Fibroblast of the conjunctiva (primary cell): ENCODE data around the gene CEP112.

ENCODE experiments used
- DNase-seq: peaks from one replicate; pipeline ENCODE4 v3.0.0-alpha.2; 2010; ENCODE audit warnings: low read depth

The CEP112 gene

DNA sequence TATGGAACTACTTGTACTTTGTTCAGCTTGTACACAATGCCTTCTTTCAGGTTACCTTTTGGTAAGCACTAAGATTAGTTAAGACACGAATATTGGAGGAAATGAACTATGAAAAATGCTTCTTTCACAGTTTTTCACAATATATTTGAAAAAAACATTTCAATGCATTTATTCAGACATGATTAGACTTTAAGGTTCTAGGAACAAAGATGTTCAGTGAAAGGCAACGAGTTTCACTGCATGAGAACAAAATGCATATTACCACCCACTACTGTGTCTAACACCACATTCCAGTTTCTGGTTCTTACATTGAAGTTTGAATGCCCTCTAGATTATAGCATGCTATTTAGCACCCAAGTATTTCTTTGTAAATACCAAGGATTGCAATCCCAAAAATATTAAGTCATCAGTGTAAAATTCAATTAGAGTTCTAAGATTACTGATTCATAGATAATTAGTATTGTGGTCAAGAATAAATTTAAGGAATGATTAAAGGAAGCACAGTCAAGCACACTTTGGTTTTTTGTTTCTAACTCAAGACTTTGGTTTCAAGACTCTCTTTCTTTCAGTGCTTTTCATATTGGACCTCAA lies 261.7 kb downstream of the CEP112 start:
- no peak for DNase-seq

DNA sequence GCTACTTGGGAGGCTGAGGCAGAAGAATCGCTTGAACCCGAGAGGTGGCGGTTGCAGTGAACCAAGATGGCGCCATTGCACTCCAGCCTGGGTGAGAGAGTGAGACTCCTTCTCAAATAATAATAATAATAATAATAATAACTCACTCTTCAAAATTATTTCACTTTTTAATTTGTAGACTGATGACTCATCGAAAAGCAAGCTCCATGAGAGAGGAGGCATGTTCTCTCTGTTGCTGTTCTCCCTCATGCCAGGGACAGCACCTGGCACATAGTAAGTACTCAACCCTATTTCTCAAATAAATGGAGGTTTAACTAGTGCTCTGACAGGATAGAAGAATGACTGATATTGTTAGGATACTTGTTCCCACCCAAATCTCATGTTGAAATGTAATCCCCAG lies 265.3 kb downstream of the CEP112 start:
- DNase-seq: no peak

DNA sequence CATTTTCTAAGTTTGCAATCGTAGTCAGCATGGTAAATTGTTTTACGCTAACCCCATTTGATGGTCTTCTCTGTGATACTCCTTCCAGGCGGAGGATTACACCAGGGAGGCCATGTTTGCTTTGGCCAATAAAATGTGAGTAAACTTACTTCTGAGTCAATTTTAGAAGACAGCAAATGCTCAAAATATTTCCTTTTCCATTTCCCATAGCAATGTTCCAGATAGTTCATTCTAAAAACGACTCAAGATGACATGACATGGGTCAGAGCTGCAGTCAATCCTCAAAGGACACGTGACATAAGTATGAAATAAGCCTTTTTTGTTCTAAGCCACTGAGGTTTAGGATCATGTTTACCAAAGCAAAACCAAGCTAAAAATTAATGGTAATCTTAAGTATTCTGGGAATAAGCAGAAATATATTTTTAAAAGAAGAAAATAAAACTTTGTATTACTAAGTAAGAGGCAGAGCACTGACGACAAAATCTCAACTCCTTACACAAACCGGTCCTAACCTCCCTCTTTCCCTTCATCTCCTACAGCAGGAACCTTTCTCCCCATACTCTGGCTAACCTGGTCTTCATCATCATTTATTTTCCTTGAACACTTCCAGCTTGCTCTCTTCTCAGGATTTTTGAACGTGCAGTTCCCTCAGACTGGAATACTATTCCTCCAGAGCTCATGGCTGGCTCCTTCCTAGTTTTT lies 266.2 kb downstream of the CEP112 start:
- no peak for DNase-seq

DNA sequence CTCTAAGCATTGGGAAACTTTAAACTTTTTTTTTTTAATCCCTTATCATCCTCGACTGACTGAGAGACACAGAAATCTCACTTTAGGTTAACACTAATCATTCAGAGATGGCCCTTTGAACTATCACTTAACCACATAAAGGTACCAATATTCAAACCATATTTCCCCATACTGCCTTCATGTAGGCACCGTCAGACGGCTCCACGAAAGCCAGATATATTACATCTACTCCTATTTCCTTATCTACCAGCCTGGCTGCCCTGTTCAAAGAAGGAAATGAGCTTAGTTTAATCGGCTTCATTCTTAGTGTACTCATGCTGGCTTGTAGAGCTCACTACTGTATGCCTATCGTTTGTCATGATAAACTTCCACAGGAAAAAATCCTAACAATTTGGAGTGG lies 270.9 kb downstream of the CEP112 start:
- no peak for DNase-seq

DNA sequence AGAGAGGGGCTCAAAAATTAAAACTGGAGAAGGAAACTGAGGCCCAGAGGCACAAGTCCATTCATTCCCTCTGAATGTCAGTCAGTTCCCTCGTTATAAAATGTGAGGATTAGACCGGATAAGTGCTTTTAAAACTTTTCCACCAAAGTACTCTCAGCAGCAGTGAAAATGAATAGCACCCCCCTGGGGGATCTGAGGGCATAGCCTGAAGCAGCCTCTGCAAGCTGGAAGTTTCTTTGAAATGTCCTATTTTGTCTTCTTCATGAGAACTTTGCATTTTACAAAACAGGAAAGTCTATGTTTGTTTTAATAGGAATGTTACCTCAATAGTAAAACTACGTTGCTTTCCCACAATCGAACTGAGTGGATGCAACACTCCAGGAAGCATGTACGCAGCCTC lies 273.0 kb downstream of the CEP112 start:
- no peak for DNase-seq

DNA sequence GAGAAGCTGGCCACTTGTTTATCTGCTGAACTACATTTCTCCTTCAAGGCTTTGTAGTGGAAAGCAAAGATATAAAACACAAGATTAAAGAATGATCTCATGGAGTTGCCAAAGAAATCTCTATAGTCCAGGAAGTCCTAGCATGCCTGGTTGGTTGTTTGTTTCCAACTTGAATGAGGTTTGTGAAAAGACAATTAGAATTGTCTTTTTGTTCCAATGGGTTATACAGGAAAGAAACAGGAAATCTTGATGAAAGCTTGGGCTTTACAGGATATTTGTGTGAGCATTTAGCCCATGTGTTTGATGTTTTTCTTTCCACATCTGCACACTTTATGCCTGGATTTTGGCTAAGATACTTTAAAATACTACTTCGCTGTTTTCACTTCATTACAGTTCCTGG lies 273.4 kb downstream of the CEP112 start:
- DNase-seq: no peak

DNA sequence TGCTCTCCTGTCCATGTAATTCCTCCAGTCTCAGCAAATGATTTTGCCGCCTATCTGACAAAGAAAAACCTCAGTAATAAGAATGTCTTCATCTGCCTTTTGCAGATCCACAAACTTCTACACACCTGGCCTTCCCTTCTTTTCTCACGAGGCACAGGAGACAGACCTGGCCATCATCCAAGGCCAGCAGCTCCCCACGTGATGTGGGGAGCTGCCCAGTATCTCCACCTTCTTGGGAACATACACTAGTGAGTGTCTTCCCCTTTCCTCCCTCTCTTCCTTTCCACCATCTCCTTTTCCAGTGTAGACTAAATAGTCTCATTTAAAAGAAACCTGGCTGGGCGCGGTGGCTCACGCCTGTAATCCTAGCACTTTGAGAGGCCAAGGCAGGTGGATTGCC lies 274.4 kb downstream of the CEP112 start:
- no peak for DNase-seq

DNA sequence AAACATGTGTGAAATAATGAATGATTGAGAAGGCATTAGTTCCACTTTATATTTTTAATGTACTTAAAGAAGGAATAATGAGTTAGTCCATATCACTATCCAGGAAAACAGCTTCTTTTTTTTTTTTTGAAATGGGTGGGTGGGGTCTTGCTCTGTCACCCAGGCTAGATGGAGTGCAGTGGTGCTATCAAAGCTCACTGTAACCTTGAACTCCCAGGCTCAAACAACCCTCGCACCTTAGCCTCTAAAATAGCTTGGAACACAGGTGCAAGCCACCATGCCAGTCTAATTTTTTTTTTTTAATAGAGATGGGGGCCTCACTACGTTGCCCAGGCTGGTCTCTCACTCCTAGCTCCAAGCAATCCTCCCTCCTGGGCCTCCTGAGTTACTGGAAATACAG lies 275.5 kb downstream of the CEP112 start:
- DNase-seq: no peak

DNA sequence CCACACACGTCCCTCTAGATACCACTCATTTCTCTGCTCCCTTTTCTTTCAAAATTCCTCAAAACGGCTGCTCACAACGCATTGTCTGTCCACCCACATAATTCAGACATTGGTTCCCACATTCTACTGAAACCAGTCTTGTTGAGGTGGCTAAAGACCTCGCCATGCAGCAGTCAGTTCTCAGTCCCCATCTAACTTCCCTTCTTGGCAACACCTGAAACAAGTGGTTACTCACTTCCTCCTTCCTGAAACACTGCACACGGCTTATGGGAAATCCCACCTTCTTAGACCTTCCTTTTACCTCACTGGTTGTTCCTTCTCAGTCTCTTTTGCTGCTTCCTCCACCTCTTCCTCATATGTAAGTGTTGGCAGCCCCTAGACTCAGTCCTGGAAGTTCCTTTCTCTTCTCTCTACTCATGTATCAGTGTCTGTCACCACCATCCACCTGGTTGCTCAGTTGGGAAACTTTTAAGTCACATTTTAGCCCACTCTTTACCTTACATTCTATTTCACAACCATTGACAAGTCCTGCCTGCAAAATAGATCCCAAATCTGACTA lies 277.1 kb downstream of the CEP112 start:
- DNase-seq: no peak

DNA sequence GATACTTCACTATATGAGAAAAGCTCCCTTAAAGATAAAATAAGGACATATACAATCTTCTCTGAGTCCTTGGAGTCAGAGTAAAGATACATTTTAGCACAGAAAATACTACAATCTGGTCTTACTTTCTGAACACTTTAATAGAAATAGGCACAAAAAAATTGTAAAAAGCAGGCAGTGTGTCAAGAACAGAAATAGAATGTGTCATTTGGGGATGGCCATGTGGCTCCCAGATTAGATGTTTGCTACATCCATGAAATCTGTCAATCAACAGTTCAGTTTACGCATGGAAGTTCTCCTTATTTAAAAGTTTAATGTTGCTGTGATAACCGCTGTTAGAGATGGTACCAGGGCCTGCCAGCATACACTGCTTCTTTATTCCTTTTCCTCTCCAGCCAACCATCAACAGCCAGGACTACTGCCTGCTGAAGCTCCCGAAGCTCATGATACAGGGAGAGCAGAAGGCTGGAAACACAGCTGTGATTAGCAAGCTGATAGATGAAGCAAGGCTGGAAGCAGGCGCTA lies 278.5 kb downstream of the CEP112 start:
- DNase-seq: no peak

DNA sequence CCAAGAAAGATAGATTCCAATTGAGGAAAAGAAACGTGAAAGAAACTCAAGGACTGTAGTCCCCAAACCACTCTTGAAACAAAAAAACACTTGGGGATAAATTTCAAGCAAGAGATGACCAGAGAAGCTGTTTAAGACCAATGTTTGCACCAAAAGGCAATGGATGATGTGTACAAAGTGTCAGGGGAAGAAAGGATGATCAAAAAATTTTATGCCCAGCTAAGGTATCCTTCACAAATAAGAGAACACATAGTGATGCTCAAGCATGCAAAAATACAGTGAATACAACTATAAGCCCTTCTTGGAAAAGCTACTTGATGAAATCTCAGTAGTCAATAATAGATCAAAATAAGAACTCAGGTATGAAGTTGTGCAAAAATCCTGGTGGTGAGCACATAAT lies 281.1 kb downstream of the CEP112 start:
- no peak for DNase-seq

DNA sequence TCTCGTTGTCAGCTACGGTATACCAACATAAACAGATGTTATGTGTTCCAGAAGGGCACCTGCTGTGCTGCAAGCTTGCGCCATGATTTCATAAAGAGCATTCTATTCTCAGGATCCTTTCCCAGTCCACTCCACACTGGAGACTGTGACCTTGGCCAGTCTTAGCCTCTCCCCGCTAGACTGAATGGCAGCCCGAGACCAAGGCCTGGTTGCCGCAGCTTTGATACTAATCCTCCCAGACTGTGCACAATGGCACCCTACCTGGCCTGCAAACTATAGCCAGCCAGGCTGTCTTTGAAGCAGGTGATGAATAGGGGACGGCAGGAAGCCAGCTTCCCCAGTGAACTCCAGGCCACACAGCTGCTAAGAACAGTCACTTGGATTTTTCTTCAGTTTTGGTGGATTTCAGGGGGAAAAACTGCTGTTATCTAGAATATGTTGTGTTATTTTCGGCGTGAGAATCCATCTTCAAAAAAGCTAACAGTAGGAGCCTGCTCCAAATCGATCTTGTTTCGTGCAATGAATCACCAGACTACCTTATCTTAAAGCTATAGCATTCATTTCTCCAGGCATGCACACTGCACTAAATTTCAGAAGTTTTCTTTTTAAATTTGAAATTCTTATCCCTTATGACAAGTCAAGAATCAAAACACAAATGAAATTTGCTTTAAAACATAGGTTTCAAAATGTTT lies 289.0 kb downstream of the CEP112 start:
- no peak for DNase-seq

DNA sequence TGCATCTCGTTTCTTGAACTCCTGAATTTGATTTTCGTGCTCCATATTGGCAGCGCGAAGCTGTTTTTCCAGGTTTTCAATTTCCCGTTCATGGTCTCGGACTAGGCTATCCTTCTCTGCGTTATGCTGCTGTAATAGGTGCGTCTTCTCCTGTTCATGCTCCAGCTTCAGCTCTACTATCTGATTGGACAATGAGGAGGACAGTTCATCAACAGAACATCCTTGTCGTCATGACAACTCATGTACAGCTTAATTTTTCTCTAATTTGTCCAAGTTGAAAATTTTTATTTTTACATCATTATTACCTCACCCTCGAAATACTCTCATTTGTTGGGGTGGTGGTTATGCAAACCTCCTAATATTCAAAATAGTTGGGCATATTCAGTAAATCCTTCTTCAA lies 289.8 kb downstream of the CEP112 start:
- DNase-seq: no peak

DNA sequence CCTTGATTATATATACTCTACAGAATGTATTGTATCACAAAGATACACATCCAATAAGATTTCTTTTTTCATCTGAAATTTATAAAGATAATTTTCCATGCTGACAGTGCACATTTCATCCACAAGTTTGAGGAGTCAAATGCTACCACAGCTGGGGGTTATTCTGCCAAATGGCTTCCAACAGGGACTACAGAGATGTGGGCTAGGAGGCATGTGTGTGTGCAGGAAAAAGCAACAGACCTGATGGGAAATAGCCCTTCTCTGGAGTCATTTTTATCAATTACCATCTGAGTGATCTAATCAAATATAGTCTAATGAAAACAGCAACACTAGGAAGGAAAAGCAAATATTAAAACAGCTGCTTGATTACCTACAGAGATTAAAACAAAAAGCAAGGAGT lies 290.5 kb downstream of the CEP112 start:
- DNase-seq: no peak

DNA sequence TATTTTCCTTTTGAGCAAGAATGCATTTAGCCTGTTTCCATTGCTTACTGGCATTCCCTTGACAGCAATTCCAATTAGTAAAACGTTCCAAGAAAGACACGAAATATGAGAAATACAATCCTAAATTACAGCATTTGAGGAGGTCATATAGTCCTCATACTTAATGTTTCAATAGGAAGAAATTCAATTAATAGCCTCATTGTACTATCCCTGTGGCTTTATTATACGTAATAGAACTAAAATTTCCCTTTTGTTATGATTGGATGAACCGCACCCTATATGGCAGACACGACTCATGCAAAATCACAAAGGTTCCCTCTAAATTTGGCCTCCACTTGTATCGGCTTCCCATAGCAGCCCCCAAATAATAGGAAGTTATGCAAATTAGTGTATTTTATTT lies 291.7 kb downstream of the CEP112 start:
- no peak for DNase-seq

DNA sequence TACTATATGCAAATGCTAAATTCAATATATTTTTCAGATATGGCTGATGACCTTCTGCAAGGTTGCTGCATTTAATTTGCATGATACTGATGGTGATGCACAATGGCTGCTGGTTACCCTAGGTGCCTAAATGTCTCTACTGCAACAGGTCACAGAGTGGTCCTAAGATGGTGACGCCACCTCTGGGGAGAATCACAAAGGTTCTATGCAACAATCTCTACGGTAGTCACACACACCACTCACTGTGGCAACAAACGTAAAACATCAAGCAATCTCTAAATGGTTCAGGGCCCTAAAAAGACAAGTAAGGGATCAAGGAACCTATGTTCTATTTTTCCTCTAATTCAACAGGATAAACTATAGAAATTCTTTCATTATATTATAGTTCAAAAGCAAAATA lies 293.3 kb downstream of the CEP112 start:
- DNase-seq: no peak

DNA sequence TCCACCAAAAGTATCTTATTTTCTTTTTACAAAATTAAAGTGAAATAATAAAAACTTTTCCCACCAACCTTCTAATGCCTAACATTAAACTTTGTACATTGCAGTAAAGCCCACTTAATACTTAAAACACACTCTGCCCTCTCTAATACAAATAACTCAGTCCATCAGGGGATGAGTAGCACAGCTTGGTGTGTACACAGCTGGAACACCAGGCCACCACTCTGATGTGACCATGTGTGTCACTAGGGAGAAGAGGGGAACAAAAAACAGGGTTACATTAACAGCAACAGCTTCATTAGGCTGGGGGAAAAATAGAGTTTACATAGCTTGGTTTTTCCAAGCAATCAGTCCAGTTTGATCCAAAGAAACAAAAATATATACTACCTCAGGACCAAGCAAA lies 295.0 kb downstream of the CEP112 start:
- no peak for DNase-seq

DNA sequence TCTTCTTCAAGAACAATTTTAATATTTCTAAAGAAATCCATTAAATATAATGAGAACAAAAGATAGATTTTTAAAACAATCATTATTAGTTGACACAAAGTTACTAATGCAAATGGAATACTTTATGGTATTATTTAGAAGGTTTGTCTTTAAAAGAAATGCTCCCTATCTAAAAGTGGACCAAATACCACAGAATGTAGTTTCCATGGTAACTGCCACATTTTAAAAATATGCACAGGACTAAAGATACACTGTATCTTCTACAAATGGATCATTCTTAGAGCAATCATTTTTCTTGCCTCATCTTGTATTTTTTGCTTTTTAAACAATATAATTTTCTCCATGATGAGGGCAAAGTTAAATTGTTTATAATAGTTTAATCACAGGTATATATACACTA lies 296.0 kb downstream of the CEP112 start:
- no peak for DNase-seq

DNA sequence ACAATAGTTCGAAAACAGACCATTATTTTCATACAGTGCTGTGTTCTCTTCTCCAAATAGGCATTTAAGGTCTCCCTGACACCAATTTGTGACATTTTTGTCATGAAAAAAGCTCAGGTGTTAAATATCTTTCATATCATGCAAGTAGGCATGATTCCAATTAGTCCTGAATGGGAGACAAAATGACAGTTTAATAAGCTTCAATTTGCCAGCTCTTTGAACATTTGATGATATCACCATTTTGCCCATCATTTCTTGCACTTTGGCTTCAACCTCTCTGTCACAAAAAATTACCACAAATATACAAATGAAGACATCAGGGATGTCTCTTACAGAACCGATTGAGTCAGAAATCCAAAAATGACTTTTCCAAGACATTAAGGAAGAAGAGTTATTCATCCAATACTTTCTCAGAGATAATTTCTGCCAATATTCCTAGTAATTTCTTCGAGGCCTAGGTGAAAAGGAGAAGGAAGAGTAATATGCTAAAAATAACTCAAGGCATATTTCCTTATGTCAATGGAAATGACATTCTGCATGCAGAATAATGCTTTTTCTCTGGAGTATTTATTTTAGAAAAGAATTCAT lies 298.1 kb downstream of the CEP112 start:
- DNase-seq: no peak

DNA sequence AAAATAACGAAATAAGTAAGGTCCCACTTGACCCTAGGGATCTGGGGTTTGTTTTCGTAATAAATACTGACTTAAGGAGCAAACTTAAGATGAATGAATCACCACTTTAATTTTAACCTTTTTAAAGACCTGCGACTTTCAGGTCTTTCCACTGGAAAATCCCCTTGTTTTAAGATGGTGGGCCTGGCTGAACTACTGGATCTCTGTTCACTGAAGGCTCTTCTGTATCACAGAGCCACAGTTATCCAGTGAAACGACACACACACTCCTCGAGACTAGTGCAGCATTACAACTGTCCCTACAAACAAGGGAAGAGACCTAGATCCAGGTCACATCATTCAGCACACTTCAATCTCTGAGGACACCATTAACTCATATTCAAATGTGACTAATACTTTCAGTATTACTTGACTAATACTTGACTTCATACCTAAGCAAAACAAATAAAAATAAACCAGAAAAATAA lies 299.0 kb downstream of the CEP112 start:
- DNase-seq: no peak

DNA sequence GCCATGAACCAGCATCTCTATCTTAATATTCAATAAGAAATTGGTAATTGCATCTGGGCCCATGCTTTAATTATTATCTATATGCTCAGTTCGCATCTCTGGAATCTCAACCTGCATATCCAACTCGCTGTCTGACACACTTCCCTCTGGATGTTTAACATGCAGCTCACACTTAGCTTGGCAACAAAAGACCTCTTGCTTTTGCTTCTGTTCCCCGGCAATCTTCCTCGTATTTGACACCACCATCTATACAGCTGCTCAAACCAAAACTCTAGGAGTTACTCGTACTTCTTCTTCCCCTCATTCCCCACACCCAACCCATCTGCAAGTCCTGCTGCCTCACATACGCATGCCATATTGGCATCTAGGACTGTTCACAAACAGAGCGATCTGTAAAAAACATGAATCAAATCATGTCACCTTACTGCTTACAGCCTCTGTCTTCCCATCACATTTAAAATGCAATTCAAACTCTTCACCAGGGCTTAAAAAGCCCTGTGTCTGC lies 300.6 kb downstream of the CEP112 start:
- DNase-seq: no peak

DNA sequence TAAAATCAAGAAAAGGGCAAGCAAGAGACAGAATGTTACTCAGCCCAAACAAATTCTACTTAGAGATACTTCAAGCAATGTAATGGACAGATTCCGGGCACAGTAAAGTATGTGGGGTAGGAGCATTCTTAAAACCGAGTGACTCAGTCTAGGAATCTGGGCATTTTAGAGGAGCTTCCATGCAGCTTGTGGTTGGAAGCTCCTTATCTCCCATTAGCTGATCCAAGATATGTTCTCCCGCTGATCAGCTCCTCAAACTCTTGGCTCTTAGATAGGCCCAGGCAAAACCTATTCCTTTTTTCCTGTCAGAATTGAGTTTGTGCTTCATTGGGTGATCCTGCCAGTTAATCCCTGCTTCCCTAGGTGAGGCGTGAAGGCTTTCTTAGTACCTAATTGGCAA lies 303.3 kb downstream of the CEP112 start:
- DNase-seq: no peak
